ENCODE results near the gene MYORG.

Gene MYORG

GRCh38 chr9:34335376-34335775 lies 41.3 kb downstream of the MYORG start:
- TF ChIP-seq, protein P1, sequence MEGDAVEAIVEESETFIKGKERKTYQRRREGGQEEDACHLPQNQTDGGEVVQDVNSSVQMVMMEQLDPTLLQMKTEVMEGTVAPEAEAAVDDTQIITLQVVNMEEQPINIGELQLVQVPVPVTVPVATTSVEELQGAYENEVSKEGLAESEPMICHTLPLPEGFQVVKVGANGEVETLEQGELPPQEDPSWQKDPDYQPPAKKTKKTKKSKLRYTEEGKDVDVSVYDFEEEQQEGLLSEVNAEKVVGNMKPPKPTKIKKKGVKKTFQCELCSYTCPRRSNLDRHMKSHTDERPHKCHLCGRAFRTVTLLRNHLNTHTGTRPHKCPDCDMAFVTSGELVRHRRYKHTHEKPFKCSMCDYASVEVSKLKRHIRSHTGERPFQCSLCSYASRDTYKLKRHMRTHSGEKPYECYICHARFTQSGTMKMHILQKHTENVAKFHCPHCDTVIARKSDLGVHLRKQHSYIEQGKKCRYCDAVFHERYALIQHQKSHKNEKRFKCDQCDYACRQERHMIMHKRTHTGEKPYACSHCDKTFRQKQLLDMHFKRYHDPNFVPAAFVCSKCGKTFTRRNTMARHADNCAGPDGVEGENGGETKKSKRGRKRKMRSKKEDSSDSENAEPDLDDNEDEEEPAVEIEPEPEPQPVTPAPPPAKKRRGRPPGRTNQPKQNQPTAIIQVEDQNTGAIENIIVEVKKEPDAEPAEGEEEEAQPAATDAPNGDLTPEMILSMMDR (conservative IDR thresholded peaks at IDR 0.05): no peak
- no peak for TF ChIP-seq ZFX (IDR thresholded peaks at IDR 0.05)
- H3K27ac ChIP-seq: no peak overlapping the region

DNA sequence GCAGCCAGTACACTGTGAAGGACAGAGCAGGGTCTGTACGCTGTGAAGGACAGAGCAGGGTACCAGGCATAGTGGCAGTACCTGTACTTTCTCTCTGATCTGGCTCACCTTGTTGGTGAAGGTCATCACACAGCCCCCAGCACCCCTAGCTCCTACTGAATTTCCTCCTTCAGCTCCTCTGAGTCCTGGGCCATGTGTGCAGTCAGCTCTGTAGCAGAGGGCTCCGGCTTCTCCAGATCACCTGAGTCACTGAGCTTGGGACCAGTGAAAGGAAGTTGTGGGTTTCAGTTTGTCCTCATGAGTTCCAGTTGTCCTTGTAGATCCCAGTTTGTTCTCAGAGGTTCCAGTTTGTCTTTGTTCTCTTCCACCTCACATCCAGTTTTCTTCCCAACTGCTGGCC lies 41.8 kb downstream of the MYORG start:
- TF ChIP-seq ZFX (IDR thresholded peaks at IDR 0.05): no peak
- TF ChIP-seq, protein P1 (conservative IDR thresholded peaks at IDR 0.05): no peak
- H3K27ac ChIP-seq: no peak overlapping the region

GRCh38 chr9:34334337-34334824 lies 42.3 kb downstream of the MYORG start:
- H3K27ac ChIP-seq: no peak overlapping the region
- TF ChIP-seq, protein P1 (conservative IDR thresholded peaks at IDR 0.05): no peak
- TF ChIP-seq ZFX (IDR thresholded peaks at IDR 0.05): no peak

DNA sequence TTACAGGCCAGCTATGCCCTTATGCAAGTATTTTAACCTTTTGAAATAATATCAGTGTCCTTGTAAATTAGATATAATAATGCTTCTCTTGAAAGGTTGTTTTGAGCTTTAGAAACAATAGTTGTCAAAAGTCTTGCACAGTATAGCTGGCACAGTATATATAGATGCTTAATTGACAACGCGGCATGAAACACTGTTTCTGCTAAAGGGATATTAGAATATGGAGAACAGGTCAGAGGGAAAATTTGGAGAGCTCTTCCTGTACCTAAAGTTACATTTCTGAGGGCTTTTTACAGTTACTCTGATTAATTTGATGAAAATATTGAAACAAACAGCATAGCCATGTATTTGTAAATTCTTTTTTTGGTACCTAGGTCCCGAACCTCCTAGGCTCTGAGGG lies 42.9 kb downstream of the MYORG start:
- TF ChIP-seq, protein P1 (conservative IDR thresholded peaks at IDR 0.05): no peak
- no peak for TF ChIP-seq ZFX (IDR thresholded peaks at IDR 0.05)
- H3K27ac ChIP-seq: no peak overlapping the region

DNA sequence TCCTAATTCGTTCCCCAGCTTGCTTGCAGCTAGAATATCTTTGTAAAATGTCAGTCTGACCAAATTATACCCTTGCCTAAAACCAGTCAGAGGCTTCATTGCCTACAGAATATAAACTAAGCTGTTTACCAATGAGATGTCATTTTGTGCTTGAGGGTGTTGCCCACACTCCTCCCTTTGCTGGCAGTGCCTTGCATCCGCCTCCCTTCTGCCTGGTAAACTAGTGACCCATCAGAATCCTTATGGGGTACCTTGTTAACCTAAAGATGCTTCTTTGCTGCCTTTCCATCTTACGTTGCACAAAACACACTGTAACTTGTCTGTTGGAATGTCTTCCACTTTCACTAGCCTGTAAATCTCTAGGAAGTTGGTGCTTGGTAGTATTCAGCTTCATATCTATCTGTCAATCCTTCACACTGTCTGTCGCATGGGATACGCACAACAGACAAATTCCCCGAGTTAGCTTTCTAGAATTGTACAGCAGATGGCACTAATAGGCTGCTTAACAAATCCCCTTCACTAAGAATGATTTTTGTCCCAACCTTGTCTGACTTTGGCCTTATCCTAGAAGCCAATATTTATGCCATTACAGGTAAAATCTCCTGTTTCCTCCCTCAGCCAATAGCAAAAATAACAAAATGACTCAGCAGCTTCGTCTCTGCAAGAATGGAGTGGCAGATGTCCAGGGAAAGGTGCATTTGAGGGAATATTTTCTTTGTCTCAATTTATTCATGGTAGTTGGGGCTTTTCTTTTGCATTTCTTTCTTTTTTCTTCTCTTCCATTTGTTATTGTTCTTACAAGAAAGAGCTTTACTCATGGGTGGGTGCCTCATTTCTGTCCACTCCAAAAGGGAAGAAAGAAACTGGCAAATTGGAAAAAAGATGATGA lies 44.4 kb downstream of the MYORG start:
- H3K27ac ChIP-seq: no peak overlapping the region
- TF ChIP-seq, protein P1 (conservative IDR thresholded peaks at IDR 0.05): peak; percentile 55
- no peak for TF ChIP-seq ZFX (IDR thresholded peaks at IDR 0.05)

GRCh38 chr9:34331196-34331595 lies 45.5 kb downstream of the MYORG start:
- no peak overlapping the region for H3K27ac ChIP-seq
- TF ChIP-seq, protein P1 (conservative IDR thresholded peaks at IDR 0.05): no peak
- TF ChIP-seq ZFX (IDR thresholded peaks at IDR 0.05): no peak
